ENCODE results near the gene PPFIBP1. TPM values are rescaled to one million over a fixed set of nuclear protein-coding genes. Genes with fewer than 3 reads are reported as not detected.
"Not testable (repeated sequence)": the region's sequence is repeated elsewhere in the genome, so short reads cannot be mapped to it uniquely, and the experiment has no call there.

The PPFIBP1 gene
- total RNA-seq, 1 donor: 20.2 TPM

DNA sequence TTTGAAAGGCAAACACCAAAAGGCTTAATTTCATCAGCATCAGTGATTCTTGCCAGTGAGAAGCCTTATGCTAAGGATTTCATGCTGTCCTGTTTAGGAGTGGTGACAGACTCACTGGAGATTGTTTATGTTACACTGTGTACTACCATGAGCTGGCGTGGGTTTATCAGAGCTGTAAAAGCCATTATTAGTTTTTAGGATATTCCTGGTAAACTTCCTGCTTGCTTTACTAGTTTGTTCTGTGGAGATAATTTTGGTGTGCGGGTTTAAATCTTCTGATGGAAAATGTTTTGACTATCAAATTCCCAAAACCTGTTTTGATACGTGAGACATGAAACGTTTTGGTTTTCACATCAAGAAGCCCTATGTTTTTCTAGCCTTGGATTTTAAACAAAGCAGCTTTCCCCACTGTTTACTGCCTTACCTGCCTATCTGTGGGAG is 15.2 kb downstream of the PPFIBP1 start:
- DNase-seq (ENCODE audit: low read depth in 2 of 3, low spot score in 2 of 3): no peak

DNA sequence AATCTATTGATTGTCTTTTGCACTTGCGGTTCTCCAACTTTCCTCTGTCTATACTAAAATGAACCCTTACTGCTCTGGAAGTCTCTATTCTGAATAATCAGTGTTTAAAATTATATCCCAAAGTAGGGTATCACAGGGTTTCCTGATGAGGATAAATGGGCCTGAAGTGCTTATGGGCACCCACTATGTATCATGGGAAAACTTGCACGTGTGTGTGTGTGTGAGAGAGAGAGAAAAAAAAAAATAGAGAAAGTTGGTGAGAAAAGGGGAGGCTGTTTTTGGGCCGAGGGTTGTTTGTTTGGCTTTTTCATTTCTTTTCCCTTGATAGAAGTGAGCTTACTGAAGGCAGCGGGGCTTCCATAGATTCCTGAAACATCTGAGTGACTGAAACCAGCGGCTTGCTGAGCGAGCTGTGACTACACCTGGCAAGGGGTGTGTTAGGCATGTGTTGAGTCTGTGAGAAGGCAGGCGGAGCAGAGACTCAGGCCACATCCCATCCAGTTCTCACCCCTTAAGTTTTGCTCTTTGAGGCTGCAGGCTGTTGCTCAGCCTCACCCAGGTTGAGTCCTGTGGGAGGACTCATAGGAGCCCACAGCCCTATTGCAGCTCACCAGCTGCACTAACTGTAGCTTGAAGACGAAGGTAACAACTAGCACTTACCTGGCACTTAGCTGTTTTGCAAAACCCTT is 17.2 kb downstream of the PPFIBP1 start:
- no peak for DNase-seq (ENCODE audit: low read depth in 2 of 3, low spot score in 2 of 3)

- DNase-seq (ENCODE audit: low read depth in 2 of 3, low spot score in 2 of 3): no peak
Measured at GRCh38 chr12:27542628-27543027, 18.6 kb downstream of the PPFIBP1 start.

- DNase-seq (ENCODE audit: low read depth in 2 of 3, low spot score in 2 of 3): not testable (repeated sequence)
Measured at GRCh38 chr12:27544858-27545257, 20.9 kb downstream of the PPFIBP1 start.

GRCh38 chr12:27545665-27546064 is 21.7 kb downstream of the PPFIBP1 start:
- DNase-seq (ENCODE audit: low read depth in 2 of 3, low spot score in 2 of 3): no peak

GRCh38 chr12:27547592-27547991 is 23.6 kb downstream of the PPFIBP1 start:
- DNase-seq (ENCODE audit: low read depth in 2 of 3, low spot score in 2 of 3): no peak

- DNase-seq (ENCODE audit: low read depth in 2 of 3, low spot score in 2 of 3): no peak
Measured at GRCh38 chr12:27548301-27549199, 24.5 kb downstream of the PPFIBP1 start.

DNA sequence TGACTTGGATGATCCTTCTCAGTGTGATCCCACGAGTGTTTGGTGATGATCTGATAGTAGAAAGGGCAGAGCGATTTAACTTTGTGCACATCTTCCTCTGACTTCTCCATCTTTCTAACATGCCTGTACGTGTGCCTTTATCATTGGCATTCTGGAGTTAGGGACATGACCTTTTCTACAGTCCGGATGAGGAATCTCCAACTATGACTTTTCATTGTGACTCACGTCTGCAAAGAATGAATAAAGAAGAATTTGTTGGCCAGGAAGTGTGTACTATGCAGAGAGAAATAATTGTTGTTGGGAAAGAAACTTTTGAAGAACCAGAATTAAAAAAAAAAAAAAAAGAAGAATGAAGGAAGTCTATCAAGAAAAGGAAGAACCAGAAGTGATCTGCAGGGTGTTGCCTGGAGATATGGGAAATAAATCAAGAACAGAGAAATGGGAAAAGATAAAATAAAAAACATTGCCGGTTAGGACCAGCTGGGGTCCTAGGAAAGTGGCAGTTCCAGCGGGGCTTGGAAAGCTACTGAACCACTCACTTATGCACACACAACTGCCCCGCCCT is 25.3 kb downstream of the PPFIBP1 start:
- DNase-seq (ENCODE audit: low read depth in 2 of 3, low spot score in 2 of 3): peak in 2 of 3 donors; percentile 27 to 36

DNA sequence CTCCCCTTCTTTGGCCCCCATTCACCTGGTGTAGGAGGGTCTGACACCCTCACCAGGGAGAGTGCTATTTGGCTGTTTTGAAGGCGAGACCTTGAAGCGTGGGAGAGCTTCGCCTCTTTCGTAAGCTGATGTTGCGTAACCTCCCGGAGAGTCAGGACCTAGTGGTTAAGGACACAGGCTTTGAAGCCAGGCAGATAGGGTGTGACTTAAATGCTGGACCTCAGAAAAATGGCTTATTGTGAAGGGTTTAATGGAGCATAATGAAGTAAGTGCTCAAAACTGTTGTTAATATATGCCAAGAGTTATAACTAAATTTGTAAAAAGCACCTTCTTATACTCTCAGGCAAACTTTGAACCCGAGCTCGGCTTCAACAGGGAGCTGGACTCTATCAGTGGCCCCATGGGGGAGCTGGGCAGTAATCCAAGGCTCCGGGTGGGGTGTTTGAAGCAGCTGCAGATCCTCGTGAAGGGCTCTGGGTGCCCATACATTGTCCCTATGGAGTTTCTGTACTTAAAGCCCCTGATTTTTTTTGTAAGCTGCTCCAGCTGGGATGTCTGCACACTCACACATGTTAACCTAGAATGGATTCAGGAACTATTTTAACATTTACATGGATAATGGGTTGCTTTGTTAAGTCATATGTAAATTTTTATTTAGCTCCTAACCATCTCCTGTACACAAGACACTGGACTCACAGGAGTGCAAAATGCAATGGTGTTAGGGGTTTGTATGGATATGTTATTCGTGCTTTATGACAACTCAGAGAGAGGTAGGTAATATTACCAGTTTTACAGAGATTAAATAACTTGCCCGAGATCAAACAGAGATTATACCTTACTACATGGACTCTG is 26.0 kb downstream of the PPFIBP1 start:
- DNase-seq (ENCODE audit: low read depth in 2 of 3, low spot score in 2 of 3): peak in 2 of 3 donors; percentile 71 to 73

- DNase-seq (ENCODE audit: low read depth in 2 of 3, low spot score in 2 of 3): no peak
Measured at GRCh38 chr12:27550653-27550975, 26.6 kb downstream of the PPFIBP1 start.

GRCh38 chr12:27551172-27551840 is 27.3 kb downstream of the PPFIBP1 start:
- no peak for DNase-seq (ENCODE audit: low read depth in 2 of 3, low spot score in 2 of 3)

GRCh38 chr12:27552235-27552634 is 28.2 kb downstream of the PPFIBP1 start:
- no peak for DNase-seq (ENCODE audit: low read depth in 2 of 3, low spot score in 2 of 3)

DNA sequence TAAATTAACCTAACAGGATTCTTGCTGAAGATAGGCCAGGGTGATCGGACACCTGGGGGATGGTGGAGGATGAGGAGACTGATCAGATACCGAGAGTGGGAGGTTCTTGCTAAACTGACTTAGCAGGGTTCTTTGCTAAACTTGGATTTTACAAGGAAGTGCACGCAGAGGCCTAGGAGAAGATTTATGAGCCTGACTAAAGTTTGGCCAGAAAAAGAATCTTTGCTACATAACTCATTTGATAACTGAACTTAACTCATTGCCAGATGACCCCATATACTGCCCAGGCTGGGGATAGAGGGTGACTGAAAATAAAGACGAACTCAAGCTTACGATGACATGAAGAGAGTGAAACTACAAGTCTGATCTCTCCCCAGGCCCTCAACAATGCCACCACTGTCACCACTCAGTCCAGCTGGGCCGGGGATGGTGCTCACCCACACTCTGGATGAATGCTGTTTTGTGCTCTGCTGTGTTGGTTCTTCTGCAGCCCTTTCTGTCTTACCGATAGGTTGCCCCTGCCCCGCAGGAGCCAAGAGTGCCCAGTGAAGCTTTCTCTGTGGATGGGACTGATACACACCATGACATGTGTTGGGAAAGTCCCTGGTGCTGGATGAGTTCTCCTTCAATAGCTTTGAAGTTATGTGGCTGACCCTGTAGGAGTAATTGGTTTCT is 29.0 kb downstream of the PPFIBP1 start:
- no peak for DNase-seq (ENCODE audit: low read depth in 2 of 3, low spot score in 2 of 3)

GRCh38 chr12:27553941-27554340 is 29.9 kb downstream of the PPFIBP1 start:
- DNase-seq (ENCODE audit: low read depth in 2 of 3, low spot score in 2 of 3): no peak

- no peak for DNase-seq (ENCODE audit: low read depth in 2 of 3, low spot score in 2 of 3)
Measured at GRCh38 chr12:27554421-27555186, 30.6 kb downstream of the PPFIBP1 start.

- peak in 1 of 3 donors; percentile 45 for DNase-seq (ENCODE audit: low read depth in 2 of 3, low spot score in 2 of 3)
Measured at GRCh38 chr12:27555361-27555760, 31.4 kb downstream of the PPFIBP1 start.

- DNase-seq (ENCODE audit: low read depth in 2 of 3, low spot score in 2 of 3): no peak
Measured at GRCh38 chr12:27555925-27556778, 32.1 kb downstream of the PPFIBP1 start.

- DNase-seq (ENCODE audit: low read depth in 2 of 3, low spot score in 2 of 3): no peak
Measured at GRCh38 chr12:27560126-27560525, 36.1 kb downstream of the PPFIBP1 start.

Measured in hematopoietic multipotent progenitor cell (in vitro differentiated cells).